IPS-18a (cell line): ENCODE measurements around the gene SPEM3.
"Not testable (repeated sequence)": the region's sequence is repeated elsewhere in the genome, so short reads cannot be mapped to it uniquely, and the experiment has no call there.

Experiments
- H3K27ac ChIP-seq: one replicate; pipeline ENCODE4 v1.5.1; 2013; ENCODE audit warnings: low read length
- H3K27me3 ChIP-seq: one replicate; pipeline ENCODE4 v1.6.1; 2013; ENCODE audit warnings: mild to moderate bottlenecking, low read length; ENCODE audit not compliant: control insufficient read depth, insufficient read depth
- H3K36me3 ChIP-seq: one replicate; pipeline ENCODE4 v1.6.1; 2013; ENCODE audit warnings: low read depth, low read length; ENCODE audit not compliant: control insufficient read depth
- H3K4me1 ChIP-seq: one replicate; pipeline ENCODE4 v1.6.1; 2013; ENCODE audit warnings: low read depth, low read length; ENCODE audit not compliant: control insufficient read depth
- H3K4me3 ChIP-seq: one replicate; pipeline ENCODE4 v1.5.1; 2013; ENCODE audit warnings: low read length
- H3K9ac ChIP-seq: one replicate; pipeline ENCODE4 v1.6.1; 2013; ENCODE audit warnings: mild to moderate bottlenecking, low read length, moderate library complexity
- H3K9me3 ChIP-seq: one replicate; pipeline ENCODE4 v1.6.1; 2013; ENCODE audit warnings: low read depth, low read length; ENCODE audit not compliant: control insufficient read depth

Gene SPEM3

GRCh38 chr17:7481275-7481674 lies 52.6 kb downstream of the SPEM3 start, which contains the start of gene SLC35G6:
SLC35G6 (plus strand) TSS chr17:7481446; CDS start chr17:7481517, 71 bp downstream.
- H3K27me3 ChIP-seq, H3K36me3 ChIP-seq, H3K9ac ChIP-seq, H3K4me3 ChIP-seq, H3K9me3 ChIP-seq, H3K27ac ChIP-seq: not testable (repeated sequence)
- H3K4me1 ChIP-seq = peaks cover 13% of the 10 kb centered on the region

- not testable (repeated sequence) for H3K9ac ChIP-seq, H3K36me3 ChIP-seq, H3K9me3 ChIP-seq, H3K27me3 ChIP-seq, H3K27ac ChIP-seq, H3K4me3 ChIP-seq
- H3K4me1 ChIP-seq = peaks cover 13% of the 10 kb centered on the region
Measured at GRCh38 chr17:7481842-7482741, 53.4 kb downstream of the SPEM3 start.
